GM12875 (cell line): Measurements from ENCODE around the gene NAV1.

Source experiments
- H3K4me3 ChIP-seq: one replicate; pipeline ENCODE4 v1.5.1; 2011; ENCODE audit warnings: low read depth, low read length, control low read depth
- TF ChIP-seq, protein P1 (sequence below): IDR thresholded peaks from 2 replicates; pipeline ENCODE4 v1.5.1; 2011; ENCODE audit warnings: low read depth, mild to moderate bottlenecking, control low read depth, inconsistent platforms, low read length, moderate library complexity, borderline replicate concordance; ENCODE audit not compliant: insufficient read depth

The NAV1 gene

DNA sequence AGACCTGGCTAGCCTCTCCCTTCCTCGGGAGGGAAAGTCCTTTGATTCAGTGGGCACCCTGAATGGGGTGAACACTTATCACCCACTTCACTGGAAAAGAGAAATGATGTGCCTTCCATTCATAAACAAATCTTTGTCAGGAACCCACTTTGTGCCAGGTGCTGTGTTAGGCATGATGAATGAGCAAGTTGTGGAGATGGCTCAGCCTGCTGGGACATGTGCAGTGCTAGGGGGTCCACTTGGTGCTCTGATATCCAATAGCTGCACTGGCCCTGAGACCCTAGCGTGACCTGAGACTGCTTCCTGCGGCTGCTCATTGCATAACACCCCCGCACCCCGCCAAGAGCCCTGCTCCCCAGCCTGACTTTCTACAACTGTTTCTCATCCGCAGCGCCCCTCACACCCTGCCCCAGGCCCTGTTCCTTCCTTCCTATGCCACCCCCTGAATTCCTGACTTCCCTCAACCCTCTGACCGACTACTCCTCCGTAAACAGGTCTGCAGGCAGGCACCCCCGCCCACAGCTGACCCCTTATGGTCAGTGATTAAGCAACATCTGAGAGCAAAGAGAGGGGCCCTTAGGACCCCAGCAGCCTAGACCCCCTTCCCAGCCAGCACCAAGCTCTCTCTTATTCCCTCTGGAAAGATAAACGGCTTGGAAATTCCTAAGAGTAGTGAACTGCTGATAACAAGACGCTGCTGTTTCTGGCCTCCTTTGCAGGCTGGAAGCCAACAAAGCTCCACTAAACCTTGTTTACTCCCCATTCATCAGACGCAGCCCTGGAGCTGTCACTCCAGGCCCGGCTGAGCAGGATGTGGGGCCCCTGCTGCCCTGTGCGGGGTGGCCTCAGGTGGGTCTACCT, 44.9 kb upstream of the NAV1 start:
- H3K4me3 ChIP-seq = no peak overlapping the region
- TF ChIP-seq, protein P1, sequence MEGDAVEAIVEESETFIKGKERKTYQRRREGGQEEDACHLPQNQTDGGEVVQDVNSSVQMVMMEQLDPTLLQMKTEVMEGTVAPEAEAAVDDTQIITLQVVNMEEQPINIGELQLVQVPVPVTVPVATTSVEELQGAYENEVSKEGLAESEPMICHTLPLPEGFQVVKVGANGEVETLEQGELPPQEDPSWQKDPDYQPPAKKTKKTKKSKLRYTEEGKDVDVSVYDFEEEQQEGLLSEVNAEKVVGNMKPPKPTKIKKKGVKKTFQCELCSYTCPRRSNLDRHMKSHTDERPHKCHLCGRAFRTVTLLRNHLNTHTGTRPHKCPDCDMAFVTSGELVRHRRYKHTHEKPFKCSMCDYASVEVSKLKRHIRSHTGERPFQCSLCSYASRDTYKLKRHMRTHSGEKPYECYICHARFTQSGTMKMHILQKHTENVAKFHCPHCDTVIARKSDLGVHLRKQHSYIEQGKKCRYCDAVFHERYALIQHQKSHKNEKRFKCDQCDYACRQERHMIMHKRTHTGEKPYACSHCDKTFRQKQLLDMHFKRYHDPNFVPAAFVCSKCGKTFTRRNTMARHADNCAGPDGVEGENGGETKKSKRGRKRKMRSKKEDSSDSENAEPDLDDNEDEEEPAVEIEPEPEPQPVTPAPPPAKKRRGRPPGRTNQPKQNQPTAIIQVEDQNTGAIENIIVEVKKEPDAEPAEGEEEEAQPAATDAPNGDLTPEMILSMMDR = no peak

DNA sequence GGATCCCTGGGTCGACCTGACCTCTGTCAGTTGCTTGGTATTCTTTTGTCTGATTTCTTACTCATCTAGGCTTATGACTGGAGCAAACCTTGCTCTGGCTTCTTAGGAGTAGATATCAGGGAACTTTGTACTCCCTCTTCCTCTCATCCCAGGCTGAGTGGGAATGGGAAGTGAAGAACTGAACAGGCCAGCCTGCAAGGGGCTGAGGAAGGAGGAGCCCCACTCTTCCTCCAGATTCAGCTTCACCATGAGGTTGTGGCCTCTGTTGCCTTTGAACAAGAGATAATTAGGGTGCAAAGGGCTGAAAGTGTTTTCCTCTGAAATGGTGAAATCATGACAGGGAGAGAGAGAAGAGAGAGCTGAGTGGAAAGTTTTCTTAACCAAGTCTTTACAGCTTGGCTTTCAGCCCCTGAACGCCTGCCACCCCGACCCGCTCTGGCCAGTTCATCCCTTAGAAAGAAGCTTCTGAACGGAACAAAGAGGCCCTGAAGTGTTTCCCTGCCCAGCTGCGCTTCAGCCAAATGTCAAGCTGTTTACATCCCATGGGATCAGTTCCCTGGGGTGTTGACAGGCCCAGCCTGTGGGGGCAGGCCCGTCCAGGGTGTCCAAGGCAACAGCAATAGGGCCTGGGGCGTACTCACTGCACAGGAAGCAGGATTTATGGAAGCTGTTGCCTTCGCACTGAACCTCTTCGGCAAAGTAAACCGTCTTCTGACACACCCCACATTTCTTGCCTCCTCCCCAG, 43.2 kb upstream of the NAV1 start:
- H3K4me3 ChIP-seq = no peak overlapping the region
- TF ChIP-seq, protein P1 = no peak

DNA sequence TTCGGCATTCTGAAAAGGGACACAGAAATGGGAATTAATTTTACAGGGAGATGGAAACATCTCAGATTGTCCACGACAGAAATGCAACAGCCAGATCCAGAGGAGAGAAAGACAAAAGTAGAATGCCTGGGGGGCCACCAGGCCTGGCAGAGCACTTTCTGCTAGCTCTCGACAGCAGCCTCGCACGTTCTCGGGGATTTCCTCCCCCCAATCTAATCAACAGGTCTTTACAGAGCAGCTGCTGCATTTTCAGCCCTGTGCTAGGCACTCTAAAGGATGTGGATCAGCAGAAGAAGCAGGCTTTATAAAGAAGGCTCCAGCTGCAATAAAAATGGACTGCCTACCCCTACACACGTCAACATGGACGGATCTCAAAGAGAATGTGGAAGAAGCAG, 42.6 kb upstream of the NAV1 start:
- TF ChIP-seq, protein P1 = no peak
- no peak overlapping the region for H3K4me3 ChIP-seq

DNA sequence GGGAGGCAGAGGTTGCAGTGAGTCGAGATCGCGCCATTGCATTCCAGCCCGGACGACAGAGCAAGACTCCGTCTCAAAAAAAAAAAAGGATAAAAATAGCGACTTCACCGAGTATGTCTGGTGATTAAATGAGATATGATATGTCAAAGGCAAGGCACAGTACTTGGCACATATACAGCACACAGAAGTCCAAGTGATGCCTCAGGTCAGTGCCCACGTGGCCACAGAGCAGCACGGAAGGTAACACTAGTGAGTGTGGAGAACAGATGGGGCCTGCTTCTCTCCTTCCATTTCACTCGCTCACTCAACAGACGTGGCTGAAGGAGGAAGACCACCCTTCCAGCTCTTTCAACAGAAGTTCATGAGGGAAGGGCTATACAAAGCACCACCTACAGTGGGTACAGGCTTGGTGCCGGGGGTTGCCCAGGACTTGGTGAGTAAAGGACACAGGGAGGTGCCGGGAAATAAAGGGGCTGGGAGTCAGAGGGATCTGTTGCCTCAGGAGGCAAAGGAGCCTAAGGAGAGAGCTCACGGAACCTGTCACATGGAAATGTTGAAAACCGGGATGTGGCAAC, 40.9 kb upstream of the NAV1 start:
- no peak overlapping the region for H3K4me3 ChIP-seq

DNA sequence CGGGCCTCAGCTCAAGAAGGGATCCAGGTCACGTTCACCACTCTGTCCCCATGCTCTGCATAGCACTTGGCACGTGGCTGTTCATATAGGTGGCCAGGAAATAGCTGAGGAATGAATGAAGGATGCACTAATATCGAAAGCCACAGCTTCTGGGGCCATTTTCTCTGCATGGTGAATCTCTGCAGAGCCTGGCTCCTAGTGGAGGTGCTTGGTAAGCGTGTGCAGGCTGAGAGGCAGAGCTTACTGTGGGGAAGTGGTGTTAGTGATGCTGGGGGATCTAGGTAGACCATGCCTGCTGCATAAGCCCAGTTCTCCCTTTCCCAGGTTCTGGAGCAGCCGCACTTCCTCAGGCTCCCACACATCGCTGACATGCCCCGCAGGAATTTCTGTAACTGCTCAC, 40.3 kb upstream of the NAV1 start:
- H3K4me3 ChIP-seq = no peak overlapping the region
- TF ChIP-seq, protein P1 = no peak

More for the DNA sequence above, 40.9 kb upstream of the NAV1 start:
- TF ChIP-seq, protein P1 = no peak

DNA sequence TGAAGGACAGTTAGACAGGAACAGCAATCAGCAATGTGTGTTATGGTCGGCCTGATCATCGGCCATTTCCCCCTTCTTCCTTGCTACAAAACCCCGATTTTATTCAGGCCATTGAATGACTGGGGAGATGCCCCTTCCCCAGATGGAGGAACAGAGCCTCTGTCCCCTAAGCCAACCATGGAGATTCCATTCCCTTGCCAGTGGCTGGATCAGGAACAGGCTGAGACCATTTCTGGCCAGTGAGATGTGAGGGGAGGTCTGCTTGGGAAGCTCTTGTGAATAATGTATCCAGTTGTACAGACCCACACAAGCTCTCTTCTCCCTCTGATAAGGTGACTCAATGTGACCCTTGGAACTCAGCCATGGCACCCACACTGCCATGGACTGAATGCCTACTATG, 39.7 kb upstream of the NAV1 start:
- TF ChIP-seq, protein P1 = no peak
- H3K4me3 ChIP-seq = no peak overlapping the region
